ENCODE results near the gene TMEM9. TPM values are rescaled to one million over a fixed set of nuclear protein-coding genes. Genes with fewer than 3 reads are reported as not detected.
A peak's percentile ranks its signal among the peaks of the same experiment; 100 is the strongest.

The TMEM9 gene
- total and polyA plus RNA-seq, 2 of the 8 experiments (the other 6 are each of a cell fraction or from before 2014, with no cell fraction given): 79.9 to 181 TPM

DNA sequence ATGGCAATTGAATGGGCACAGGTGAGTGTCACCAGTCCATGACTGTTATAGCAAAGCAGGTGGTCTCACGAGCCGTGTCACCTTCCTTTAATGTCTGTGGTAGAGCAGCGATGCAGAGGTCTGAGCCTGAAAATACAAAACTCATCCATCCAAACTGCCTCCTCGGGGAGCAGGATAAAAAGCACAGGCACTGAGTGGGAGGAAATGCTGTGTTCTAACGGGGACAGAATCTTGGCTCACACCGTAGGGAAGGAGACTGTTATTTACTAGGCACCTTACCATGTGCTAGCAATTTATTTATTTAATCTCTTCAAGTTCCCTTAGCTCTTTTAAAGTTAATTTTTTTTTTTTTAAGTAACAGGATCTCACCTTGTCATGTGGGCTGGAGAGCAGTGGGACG is 28.5 kb downstream of the TMEM9 start:
- 0 out of 2 replicates have a peak overlapping the region, but pooled peaks have one; percentile 35 for H2BK12ac ChIP-seq (ENCODE audit: low read depth, low read length)
- no peaks in the 10 kb centered on the region for H3K79me2 ChIP-seq (ENCODE audit: control insufficient read depth in 1 of 2, insufficient read depth in 2 of 2, low read length in 2 of 2)
- no peaks in the 10 kb centered on the region for H3K79me1 ChIP-seq (ENCODE audit: low read depth, low read length)
- POLR2A ChIA-PET (ENCODE audit: partially characterized antibody): no interaction called here
- no peak overlapping the region for H3K18ac ChIP-seq (ENCODE audit: extremely low read depth, low read length)
- 0 out of 2 replicates have a peak overlapping the region, but pooled peaks have one; percentile 23 for H2BK5ac ChIP-seq (ENCODE audit: low read depth, low read length)
- no peaks in the 10 kb centered on the region; a peak in 1 of 7 replicates for H3K27me3 ChIP-seq (replicated peaks in 1 of 4; ENCODE audit: control insufficient read depth in 3 of 4, extremely low read depth in 1 of 4, insufficient read depth in 3 of 4, low read length in 3 of 4)
- H4K8ac ChIP-seq (ENCODE audit: extremely low read depth, insufficient read depth, low read length): no peak overlapping the region
- H3K4me3 ChIP-seq (ENCODE audit: extremely low read depth in 1 of 4, insufficient read depth in 2 of 4, low read depth in 3 of 4, low read length in 4 of 4): no peak overlapping the region
- no peak overlapping the region for H3K4ac ChIP-seq (replicated peaks; ENCODE audit: insufficient read length, low read depth, low read length)
- H3K56ac ChIP-seq (replicated peaks; ENCODE audit: insufficient read length, low read depth, low read length): no peak overlapping the region
- no peak overlapping the region for H3K23ac ChIP-seq (ENCODE audit: insufficient read length)
- H2BK20ac ChIP-seq (ENCODE audit: low read length): no peak overlapping the region
- H2BK120ac ChIP-seq (replicated peaks; ENCODE audit: low read depth, low read length): no peak overlapping the region
- H2AK5ac ChIP-seq (ENCODE audit: low read depth, low read length): no peak overlapping the region
- H3K27ac ChIP-seq (ENCODE audit: low read depth, low read length): no peak overlapping the region
- H3K23me2 ChIP-seq (ENCODE audit: low read depth, low read length): no peaks in the 10 kb centered on the region
- CTCF ChIA-PET (ENCODE audit: partially characterized antibody): interaction anchor here (1.1 to 16.3 kb wide), 7 partner anchors 10 to 154 kb away, joined by 3 to 343 read pairs (median 8); no protein-coding TSS in a partner anchor
- no peak overlapping the region for H4K5ac ChIP-seq (ENCODE audit: insufficient read length, low read depth, low read length)
- DNase-seq (ENCODE audit: low read depth in 1 of 2, low spot score in 2 of 2) (no peak), FAIRE-seq (no peak)
- H2AFZ ChIP-seq (ENCODE audit: low read length): no peak overlapping the region
- H3K36me3 ChIP-seq (ENCODE audit: control insufficient read depth in 2 of 4, insufficient read depth in 4 of 4, low read length in 3 of 4): no peaks in the 10 kb centered on the region
- no peaks in the 10 kb centered on the region for H3K9me3 ChIP-seq (ENCODE audit: insufficient read depth in 2 of 2, low read depth in 1 of 2, low read length in 1 of 2)
- WGBS, 2 experiments (ENCODE audit: extremely low coverage in 1 of 2, insufficient coverage in 1 of 2, insufficient read length in 1 of 2, insufficient replicate concordance in 2 of 2, low coverage in 1 of 2, low lambda C conversion rate in 2 of 2, missing lambda C conversion rate in 1 of 2): 84% methylated on average over 7 of the region's 7 CpGs; no CpG with 5 or more reads in 1 of the 2 experiments
- H4K20me1 ChIP-seq (replicated peaks in 1 of 2; ENCODE audit: control insufficient read depth in 1 of 2, insufficient read depth in 2 of 2, low read length in 2 of 2): no peaks in the 10 kb centered on the region
- no peak overlapping the region for H3K14ac ChIP-seq (ENCODE audit: insufficient read length)
- peaks cover 3 to 11% (median 9%) of the 10 kb centered on the region in 4 experiments for H3K4me1 ChIP-seq (replicated peaks in 1 of 4; ENCODE audit: control insufficient read depth in 3 of 4, insufficient read depth in 4 of 4, low read length in 3 of 4)
- H2BK15ac ChIP-seq (ENCODE audit: low read length): no peak overlapping the region
- no peak overlapping the region for H4K91ac ChIP-seq (replicated peaks; ENCODE audit: insufficient read length, low read length)
- H3K4me2 ChIP-seq (ENCODE audit: insufficient read depth in 1 of 2, low read depth in 2 of 2, low read length in 2 of 2): no peak overlapping the region
- no peak overlapping the region; a peak in 1 of 7 replicates for H3K9ac ChIP-seq (replicated peaks in 1 of 4; ENCODE audit: extremely low read depth in 1 of 4, low read depth in 3 of 4, low read length in 3 of 4)
- no peak for TF ChIP-seq SP2 (IDR thresholded peaks at IDR 0.05; ENCODE audit: low read length)
- TF ChIP-seq, protein P1, sequence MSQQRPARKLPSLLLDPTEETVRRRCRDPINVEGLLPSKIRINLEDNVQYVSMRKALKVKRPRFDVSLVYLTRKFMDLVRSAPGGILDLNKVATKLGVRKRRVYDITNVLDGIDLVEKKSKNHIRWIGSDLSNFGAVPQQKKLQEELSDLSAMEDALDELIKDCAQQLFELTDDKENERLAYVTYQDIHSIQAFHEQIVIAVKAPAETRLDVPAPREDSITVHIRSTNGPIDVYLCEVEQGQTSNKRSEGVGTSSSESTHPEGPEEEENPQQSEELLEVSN (IDR thresholded peaks at IDR 0.05): no peak
- no peak for TF ChIP-seq KDM4A (IDR thresholded peaks at IDR 0.05; ENCODE audit: low read depth, low read length, severe bottlenecking)
- no peak for TF ChIP-seq RNF2 (IDR thresholded peaks at IDR 0.05; ENCODE audit: borderline replicate concordance, low read depth, low read length, missing control alignments, poor library complexity, severe bottlenecking)
- TF ChIP-seq, protein P2, sequence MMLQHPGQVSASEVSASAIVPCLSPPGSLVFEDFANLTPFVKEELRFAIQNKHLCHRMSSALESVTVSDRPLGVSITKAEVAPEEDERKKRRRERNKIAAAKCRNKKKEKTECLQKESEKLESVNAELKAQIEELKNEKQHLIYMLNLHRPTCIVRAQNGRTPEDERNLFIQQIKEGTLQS (IDR thresholded peaks at IDR 0.05; ENCODE audit: insufficient read depth, low read depth, low read length): no peak
- no peak for TF ChIP-seq RFX5 (IDR thresholded peaks at IDR 0.05; ENCODE audit: borderline replicate concordance, low read depth, low read length)
- no peak for TF ChIP-seq EP300 (IDR thresholded peaks at IDR 0.05; ENCODE audit: borderline replicate concordance in 1 of 2, low read depth in 2 of 2, low read length in 2 of 2)
- no peak for TF ChIP-seq FOSL1 (IDR thresholded peaks at IDR 0.05; ENCODE audit: insufficient read depth, low read depth, low read length)
- TF ChIP-seq KDM5A (IDR thresholded peaks at IDR 0.05; ENCODE audit: low read length): no peak
- TF ChIP-seq, protein P3, sequence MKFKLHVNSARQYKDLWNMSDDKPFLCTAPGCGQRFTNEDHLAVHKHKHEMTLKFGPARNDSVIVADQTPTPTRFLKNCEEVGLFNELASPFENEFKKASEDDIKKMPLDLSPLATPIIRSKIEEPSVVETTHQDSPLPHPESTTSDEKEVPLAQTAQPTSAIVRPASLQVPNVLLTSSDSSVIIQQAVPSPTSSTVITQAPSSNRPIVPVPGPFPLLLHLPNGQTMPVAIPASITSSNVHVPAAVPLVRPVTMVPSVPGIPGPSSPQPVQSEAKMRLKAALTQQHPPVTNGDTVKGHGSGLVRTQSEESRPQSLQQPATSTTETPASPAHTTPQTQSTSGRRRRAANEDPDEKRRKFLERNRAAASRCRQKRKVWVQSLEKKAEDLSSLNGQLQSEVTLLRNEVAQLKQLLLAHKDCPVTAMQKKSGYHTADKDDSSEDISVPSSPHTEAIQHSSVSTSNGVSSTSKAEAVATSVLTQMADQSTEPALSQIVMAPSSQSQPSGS (IDR thresholded peaks at IDR 0.05; ENCODE audit: low read length): no peak
